ENCODE data around the gene NUTM2A. TPM values are rescaled to one million over a fixed set of nuclear protein-coding genes. Genes with fewer than 3 reads are reported as not detected.
"Not testable (repeated sequence)": the region's sequence is repeated elsewhere in the genome, so short reads cannot be mapped to it uniquely, and the experiment has no call there.

The NUTM2A gene
- total RNA-seq, 1 donor from 2014 or later: 3.2 TPM

DNA sequence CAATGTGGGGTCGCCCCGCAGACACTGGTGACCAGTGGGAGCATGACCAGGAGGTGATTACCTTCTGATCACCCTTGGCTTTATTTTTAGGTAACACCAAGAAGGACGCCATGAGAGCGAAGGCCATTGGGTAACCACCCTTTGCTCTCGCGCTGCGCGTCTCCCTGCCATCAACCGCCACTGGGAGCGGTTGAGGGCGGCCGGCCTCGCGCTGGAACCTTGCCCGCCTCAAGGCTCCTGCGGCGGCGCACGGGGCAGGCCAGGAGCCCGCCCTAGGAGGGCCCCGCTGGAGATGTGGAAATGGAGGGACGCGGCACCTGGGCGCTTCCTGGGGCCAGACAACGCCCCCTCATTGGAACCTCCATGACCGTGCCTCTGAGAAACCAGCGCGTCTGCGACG lies 2.5 kb upstream of the NUTM2A start:
- H3K4me1 Mint-ChIP-seq (ENCODE audit: unreplicated experiment); H3K27ac Mint-ChIP-seq; H3K4me3 Mint-ChIP-seq; H3K9me3 Mint-ChIP-seq; DNase-seq (ENCODE audit: extremely low spot score, unreplicated experiment); H3K27me3 Mint-ChIP-seq; H3K36me3 Mint-ChIP-seq: not testable (repeated sequence)

DNA sequence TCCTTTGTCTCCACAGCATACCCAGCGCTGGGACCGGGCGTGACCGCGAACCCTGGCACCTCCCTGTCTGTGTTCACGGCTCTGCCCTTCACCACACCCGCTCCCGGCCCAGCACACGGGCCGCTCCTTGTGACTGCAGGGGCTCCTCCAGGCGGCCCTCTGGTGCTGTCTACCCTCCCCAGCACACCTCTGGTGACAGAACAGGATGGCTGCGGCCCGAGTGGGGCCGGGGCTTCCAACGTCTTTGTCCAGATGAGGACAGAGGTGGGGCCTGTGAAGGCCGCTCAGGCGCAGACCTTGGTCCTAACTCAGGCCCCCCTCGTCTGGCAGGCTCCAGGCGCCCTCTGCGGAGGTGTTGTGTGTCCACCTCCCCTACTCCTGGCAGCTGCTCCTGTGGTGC lies 3.0 kb downstream of the NUTM2A start:
- H3K36me3 Mint-ChIP-seq; H3K4me1 Mint-ChIP-seq (ENCODE audit: unreplicated experiment); DNase-seq (ENCODE audit: extremely low spot score, unreplicated experiment); H3K27ac Mint-ChIP-seq; H3K4me3 Mint-ChIP-seq; H3K9me3 Mint-ChIP-seq; H3K27me3 Mint-ChIP-seq: not testable (repeated sequence)

DNA sequence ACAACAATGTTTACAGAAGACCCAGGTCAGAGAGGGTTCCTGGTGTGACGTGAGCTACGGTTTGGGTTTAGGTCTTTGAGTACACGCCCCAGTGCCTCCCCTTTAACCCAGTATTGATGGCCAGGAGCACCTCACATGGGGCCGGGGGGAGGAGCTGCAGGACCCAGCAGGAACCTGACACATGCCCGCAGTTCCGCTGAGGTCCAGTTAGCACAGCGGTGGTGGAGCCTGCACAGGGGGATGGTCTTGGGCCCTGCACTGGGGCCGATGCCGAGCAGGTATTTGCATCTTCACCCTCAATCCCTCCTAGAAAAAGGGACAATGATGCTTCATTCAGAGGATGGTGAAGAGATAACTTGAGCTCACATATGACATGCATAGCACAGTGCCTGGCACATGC lies 4.0 kb downstream of the NUTM2A start:
- H3K9me3 Mint-ChIP-seq; H3K27me3 Mint-ChIP-seq; H3K4me1 Mint-ChIP-seq (ENCODE audit: unreplicated experiment); DNase-seq (ENCODE audit: extremely low spot score, unreplicated experiment); H3K4me3 Mint-ChIP-seq; H3K27ac Mint-ChIP-seq; H3K36me3 Mint-ChIP-seq: not testable (repeated sequence)

DNA sequence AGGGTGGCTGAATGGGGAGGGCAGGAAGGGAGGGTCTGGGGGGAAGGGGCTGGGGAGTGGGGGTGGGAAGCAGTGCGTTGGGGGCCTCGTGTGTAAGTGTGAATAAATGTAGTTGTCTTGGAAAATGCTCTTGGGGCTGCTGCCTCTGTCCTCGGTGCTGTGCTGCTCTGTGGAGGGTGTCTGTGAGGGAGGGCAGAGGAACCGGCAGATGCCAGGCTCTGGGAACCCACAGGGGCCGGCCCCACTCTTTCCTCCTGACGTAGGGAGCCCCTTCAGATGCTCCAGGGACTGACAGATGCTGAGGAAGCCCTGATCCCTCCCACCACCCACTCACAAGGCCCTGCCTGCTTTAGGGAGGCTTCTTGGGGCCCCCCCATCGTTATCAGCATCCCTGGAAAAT lies 9.6 kb downstream of the NUTM2A start:
- not testable (repeated sequence) for H3K9me3 Mint-ChIP-seq; H3K27me3 Mint-ChIP-seq; H3K4me1 Mint-ChIP-seq (ENCODE audit: unreplicated experiment); H3K4me3 Mint-ChIP-seq; DNase-seq (ENCODE audit: extremely low spot score, unreplicated experiment); H3K36me3 Mint-ChIP-seq; H3K27ac Mint-ChIP-seq

DNA sequence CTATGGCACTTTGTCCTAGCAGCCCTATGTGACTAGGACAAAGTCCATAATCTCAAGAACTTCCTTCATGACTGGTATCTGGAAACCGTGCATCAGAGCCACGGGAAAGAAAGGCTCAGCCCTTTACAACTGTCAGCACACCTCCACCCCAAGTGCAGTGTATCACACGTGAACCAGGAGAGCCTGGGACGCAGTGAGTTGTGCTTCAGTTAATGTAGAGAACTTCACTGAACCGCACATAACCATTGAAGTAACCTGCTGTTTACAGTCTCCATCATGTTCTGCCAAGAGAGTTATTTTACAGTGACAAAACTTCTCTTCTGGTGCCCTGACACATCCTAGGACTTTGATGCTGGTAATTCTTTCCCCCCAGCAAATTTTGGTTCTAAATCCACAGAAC lies 12.0 kb downstream of the NUTM2A start:
- H3K9me3 Mint-ChIP-seq; H3K36me3 Mint-ChIP-seq; H3K27me3 Mint-ChIP-seq; DNase-seq (ENCODE audit: extremely low spot score, unreplicated experiment); H3K27ac Mint-ChIP-seq; H3K4me3 Mint-ChIP-seq; H3K4me1 Mint-ChIP-seq (ENCODE audit: unreplicated experiment): not testable (repeated sequence)

DNA sequence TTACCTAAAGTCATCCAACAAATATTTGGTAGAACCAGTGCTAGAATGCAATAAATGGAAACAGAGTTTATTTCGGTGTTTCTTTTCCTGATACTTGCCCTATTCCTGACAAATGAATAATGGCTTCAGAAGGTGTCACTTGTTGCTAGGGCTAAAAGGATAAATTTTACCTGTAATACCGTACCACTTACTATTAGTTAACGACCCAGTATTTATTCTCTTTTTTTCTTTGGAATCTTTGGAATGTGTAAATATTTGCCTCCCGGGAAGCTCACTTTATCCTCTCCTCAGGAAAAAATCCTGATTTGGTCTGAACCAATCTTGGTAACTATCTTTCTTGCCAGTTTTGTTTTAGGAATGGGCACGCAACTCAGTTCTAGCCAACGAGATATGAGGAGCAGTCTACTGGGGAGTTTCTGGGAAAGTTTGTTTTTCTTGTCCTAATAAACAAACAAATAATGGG lies 14.1 kb downstream of the NUTM2A start:
- not testable (repeated sequence) for H3K4me3 Mint-ChIP-seq; H3K9me3 Mint-ChIP-seq; H3K4me1 Mint-ChIP-seq (ENCODE audit: unreplicated experiment); H3K27ac Mint-ChIP-seq; DNase-seq (ENCODE audit: extremely low spot score, unreplicated experiment); H3K27me3 Mint-ChIP-seq; H3K36me3 Mint-ChIP-seq

DNA sequence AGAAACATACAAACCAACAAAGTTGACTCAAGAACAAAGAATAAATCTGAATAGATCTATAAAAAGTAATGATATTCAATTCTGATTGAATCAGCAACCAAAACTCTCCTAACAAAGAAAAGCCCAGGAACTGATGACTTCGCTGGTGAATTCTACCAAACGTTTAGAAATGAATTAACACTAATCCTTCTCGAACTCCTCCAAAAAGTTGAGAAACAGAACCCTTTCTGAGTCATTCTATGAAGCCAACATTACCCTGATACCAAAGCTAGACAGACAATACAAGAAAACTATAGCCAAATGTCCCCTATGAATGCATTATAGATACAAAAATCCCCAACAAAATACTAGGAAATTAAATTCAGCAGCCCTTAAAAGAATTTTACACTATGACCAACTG lies 16.9 kb downstream of the NUTM2A start:
- not testable (repeated sequence) for H3K9me3 Mint-ChIP-seq; H3K27ac Mint-ChIP-seq; DNase-seq (ENCODE audit: extremely low spot score, unreplicated experiment); H3K36me3 Mint-ChIP-seq; H3K4me3 Mint-ChIP-seq; H3K27me3 Mint-ChIP-seq; H3K4me1 Mint-ChIP-seq (ENCODE audit: unreplicated experiment)

DNA sequence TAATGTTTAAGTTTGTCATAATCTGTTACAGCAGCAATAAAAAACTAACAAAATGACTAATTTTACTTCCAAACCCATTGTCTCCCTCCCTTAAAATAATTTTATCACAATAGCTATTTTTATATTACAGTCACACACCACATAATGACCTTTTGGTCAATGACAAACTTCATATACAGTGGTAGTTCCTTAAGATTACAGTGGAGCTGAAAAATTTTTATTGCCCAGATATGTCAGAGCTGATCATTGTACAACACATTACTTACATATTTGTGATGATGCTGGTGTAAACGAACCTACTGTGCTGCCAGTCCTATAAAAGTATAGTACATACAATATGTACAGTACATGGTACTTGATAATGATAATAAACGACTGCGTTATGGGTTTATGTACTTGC lies 22.1 kb downstream of the NUTM2A start:
- not testable (repeated sequence) for DNase-seq (ENCODE audit: extremely low spot score, unreplicated experiment); H3K9me3 Mint-ChIP-seq; H3K4me3 Mint-ChIP-seq

DNA sequence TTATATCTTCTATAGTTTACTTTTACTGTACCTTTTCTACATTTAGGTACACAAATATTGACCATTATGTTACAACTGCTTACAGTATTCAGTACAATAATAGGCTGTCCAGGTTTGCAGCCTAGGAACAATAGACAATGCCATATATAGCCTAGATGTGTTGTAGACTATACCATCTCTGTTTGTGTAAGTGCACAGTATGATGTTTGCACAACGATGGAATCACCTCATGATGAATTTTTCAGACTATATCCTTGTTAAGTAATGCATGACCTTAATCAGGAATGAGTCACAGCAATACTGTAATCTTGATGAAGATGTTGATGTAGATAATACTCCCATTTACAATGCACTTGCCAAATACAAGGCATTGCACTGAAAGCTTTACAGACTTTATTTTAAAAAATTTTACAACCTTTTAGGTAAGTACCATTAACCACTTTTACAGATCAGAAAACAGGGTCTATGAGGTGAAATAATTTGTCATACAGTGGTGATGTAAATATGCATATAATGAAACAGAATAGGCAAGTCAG lies 23.6 kb downstream of the NUTM2A start:
- H3K9me3 Mint-ChIP-seq; H3K4me1 Mint-ChIP-seq (ENCODE audit: unreplicated experiment): not testable (repeated sequence)

More for the DNA sequence above, 22.1 kb downstream of the NUTM2A start:
- H3K27me3 Mint-ChIP-seq; H3K27ac Mint-ChIP-seq; H3K4me1 Mint-ChIP-seq (ENCODE audit: unreplicated experiment); H3K36me3 Mint-ChIP-seq: not testable (repeated sequence)

DNA sequence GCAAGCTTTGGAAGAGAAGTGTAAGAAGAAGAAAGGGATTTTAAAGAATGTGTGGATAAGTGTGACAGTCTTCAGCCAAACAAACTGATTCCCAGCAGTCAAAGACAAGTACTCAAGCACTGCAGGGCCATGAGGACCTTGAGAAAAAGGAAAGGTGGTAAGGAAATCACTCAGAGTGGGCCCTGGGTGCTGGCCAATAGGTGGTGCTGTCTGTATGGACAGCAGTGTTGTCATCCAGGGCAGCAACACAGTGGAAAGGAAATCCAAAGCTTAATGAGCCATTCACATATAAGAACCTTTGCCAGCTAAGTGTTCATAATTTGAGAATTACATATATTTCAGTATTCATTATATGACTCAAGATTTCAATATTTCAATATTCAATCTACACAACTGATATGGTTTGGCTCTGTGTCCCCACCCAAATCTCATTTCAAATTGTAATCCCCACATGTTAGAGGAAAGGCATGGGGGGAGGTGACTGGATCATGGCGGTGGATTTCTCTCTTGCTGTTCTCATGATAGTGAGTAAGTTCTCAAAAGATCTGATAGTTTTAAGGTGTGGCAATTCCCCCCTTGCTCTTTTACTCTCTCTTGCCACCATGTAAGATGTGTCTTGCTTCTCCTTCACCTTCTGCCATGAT lies 55.6 kb downstream of the NUTM2A start:
- H3K36me3 Mint-ChIP-seq; H3K9me3 Mint-ChIP-seq; H3K4me3 Mint-ChIP-seq; DNase-seq (ENCODE audit: extremely low spot score, unreplicated experiment); H3K27me3 Mint-ChIP-seq; H3K27ac Mint-ChIP-seq; H3K4me1 Mint-ChIP-seq (ENCODE audit: unreplicated experiment): not testable (repeated sequence)

More for the DNA sequence above, 23.6 kb downstream of the NUTM2A start:
- not testable (repeated sequence) for H3K36me3 Mint-ChIP-seq; H3K4me3 Mint-ChIP-seq; H3K27ac Mint-ChIP-seq; DNase-seq (ENCODE audit: extremely low spot score, unreplicated experiment); H3K27me3 Mint-ChIP-seq

Other genes starting within 250 kb of the NUTM2A start
- not detected in 2 replicates for gene FAM25A, start 205.2 kb upstream of the NUTM2A start, total RNA-seq (ENCODE audit: low replicate concordance)
- gene GLUD1, start 130.6 kb upstream of the NUTM2A start, total RNA-seq (ENCODE audit: low replicate concordance): 123 and 144 TPM in 2 replicates
- 20.3 and 24.9 TPM in 2 replicates for gene SHLD2, start 130.2 kb upstream of the NUTM2A start, total RNA-seq (ENCODE audit: low replicate concordance)
- gene NUTM2D, start 132.3 kb downstream of the NUTM2A start, total RNA-seq (ENCODE audit: low replicate concordance): 7.3 and 9.9 TPM in 2 replicates